ENCODE measurements around the gene SNRK. TPM values are rescaled to one million over a fixed set of nuclear protein-coding genes. Genes with fewer than 3 reads are reported as not detected.

The SNRK gene
- total and polyA plus RNA-seq, 5 donors from 2014 or later: 40.7 to 158 (median 49.5) TPM

DNA sequence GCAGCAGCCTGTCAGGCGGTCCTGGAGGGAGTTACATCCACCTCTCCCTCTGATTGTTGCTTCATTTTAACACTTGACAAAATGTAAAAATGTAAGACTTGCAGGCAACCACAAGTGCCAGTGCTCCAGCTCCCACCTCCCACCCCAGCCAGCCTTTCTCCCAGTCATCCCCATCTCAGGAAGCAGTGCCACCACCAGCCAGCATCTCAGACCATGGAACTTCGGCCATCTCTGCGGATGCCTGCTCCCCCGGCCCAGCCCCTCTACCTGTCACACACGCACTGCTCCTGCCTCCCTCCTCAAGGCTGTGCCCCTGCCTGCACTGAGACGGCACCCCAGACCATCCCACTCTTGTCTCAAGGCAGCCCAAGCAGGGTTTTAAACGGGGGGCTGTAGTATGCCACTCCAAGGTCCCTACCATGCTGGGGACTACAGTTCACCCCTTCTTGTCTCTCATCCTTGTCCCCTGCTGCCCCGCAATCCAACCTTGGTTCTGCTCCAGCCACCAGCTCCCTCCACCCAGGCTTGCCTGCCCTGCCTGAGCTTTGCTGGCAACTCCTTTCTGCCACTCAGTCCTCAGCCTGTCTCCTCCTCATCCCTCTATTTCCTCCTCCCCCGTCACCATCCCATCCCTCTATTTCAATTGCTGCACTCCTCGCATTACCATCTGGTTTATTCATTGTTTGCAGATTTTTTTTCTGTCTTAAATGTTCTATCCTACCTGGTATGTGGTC, 85.8 kb downstream of the SNRK start:
- H3K27me3 ChIP-seq (ENCODE audit: control insufficient read depth, insufficient read depth, low read length): no peaks in the 10 kb centered on the region
- H3K36me3 ChIP-seq (ENCODE audit: control insufficient read depth, insufficient read depth, low read length): no peaks in the 10 kb centered on the region
- H3K27me3 Mint-ChIP-seq: no peaks in the 10 kb centered on the region
- DNase-seq (no peak), ATAC-seq (ENCODE audit: low read depth in 2 of 2) (no peak)
- peaks cover 4% of the 10 kb centered on the region for H3K36me3 Mint-ChIP-seq
- no peaks in the 10 kb centered on the region for H3K9me3 Mint-ChIP-seq
- no peaks in the 10 kb centered on the region for H3K4me1 ChIP-seq (ENCODE audit: control insufficient read depth, insufficient read depth, low read length, poor library complexity, severe bottlenecking)
- H3K9me3 ChIP-seq (ENCODE audit: control insufficient read depth in 2 of 2, low read length in 2 of 2): no peaks in the 10 kb centered on the region
- H3K4me1 Mint-ChIP-seq: no peaks in the 10 kb centered on the region
- no peak overlapping the region for H3K4me3 ChIP-seq (ENCODE audit: low read depth, low read length)
- no peak overlapping the region for H3K27ac ChIP-seq (ENCODE audit: insufficient read depth, low read length, poor library complexity, severe bottlenecking)
- peak overlapping the region in 2 of 3 donors; percentile 53 to 64 for H3K27ac Mint-ChIP-seq
- H3K4me3 Mint-ChIP-seq: no peak overlapping the region

DNA sequence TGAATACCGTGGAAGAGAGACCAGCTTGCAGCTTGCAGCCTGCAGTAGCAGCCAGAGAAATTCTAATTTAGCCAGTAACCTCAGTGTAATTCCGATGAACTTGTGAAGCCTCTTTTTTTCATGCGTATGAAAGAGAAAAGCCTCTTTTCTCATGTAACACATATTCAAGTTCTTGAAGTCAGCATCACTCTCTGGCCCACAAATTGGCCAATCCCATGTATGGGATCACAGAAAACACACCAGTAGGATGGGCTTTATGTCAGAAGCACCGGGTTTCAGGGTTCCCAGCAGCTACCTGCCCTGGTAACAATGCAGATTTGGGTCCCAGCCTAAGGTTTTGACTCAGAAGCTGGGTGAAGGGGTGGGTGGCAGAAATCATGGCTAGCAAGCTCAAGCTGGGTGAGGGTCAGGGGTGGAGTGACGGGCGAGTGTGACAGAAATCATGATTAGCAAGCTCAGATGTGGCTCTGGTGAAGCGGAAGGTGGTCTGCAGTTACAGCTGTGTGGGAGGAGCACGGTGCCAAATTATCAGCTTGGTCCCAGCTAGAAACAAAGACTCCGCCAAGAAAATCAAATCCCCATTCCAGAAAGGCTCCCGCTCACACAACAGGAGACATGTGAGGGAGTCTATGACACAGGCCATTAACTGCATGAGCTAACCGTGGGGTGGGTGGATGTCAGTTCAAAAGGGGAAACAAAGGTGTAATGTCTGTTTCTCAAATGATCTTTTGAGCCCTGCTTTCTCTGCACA, 86.6 kb downstream of the SNRK start:
- Mint-ChIP-seq H3K9me3 (no peaks in the 10 kb centered on the region), H3K4me3 (no peak overlapping the region), H3K27ac (peak overlapping the region in 2 of 3 donors; percentile 53 to 64), H3K36me3 (peaks cover 4% of the 10 kb centered on the region), H3K27me3 (peaks cover 2% of the 10 kb centered on the region), H3K4me1 (peaks cover 0 to 6% (median 3%) of the 10 kb centered on the region in 4 donors)
- Histone ChIP-seq H3K36me3 (ENCODE audit: control insufficient read depth, insufficient read depth, low read length) (no peaks in the 10 kb centered on the region), H3K27me3 (ENCODE audit: control insufficient read depth, insufficient read depth, low read length) (no peaks in the 10 kb centered on the region), H3K27ac (ENCODE audit: insufficient read depth, low read length, poor library complexity, severe bottlenecking) (no peak overlapping the region), H3K9me3 (ENCODE audit: control insufficient read depth in 2 of 2, low read length in 2 of 2) (no peaks in the 10 kb centered on the region), H3K4me3 (ENCODE audit: low read depth, low read length) (no peak overlapping the region), H3K4me1 (ENCODE audit: control insufficient read depth, insufficient read depth, low read length, poor library complexity, severe bottlenecking) (peaks cover 4% of the 10 kb centered on the region)
- ATAC-seq (ENCODE audit: low read depth in 2 of 2) (no peak), DNase-seq (no peak)

DNA sequence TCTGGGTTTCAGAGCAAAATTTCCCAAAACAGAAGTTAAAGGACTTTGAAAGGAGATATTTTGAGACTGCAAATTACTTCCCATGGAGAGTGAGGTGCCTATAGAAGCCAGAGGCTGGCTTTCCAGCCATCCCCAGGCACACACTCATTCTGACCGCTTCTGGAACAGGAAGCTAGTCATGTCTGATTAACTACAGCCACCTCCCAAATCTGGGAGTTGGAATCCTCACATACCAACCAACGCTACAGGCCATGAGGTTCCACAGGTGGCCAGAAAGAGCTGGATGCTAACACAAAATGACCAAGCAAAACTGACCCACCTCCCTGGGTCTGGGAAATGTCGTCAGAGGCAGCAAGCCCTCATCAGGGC, 87.2 kb downstream of the SNRK start:
- Histone ChIP-seq H3K4me1 (ENCODE audit: control insufficient read depth, insufficient read depth, low read length, poor library complexity, severe bottlenecking) (peaks cover 7% of the 10 kb centered on the region), H3K27me3 (ENCODE audit: control insufficient read depth, insufficient read depth, low read length) (no peaks in the 10 kb centered on the region), H3K27ac (ENCODE audit: insufficient read depth, low read length, poor library complexity, severe bottlenecking) (no peak overlapping the region), H3K9me3 (ENCODE audit: control insufficient read depth in 2 of 2, low read length in 2 of 2) (no peaks in the 10 kb centered on the region), H3K4me3 (ENCODE audit: low read depth, low read length) (no peak overlapping the region), H3K36me3 (ENCODE audit: control insufficient read depth, insufficient read depth, low read length) (no peaks in the 10 kb centered on the region)
- peaks cover 4% of the 10 kb centered on the region for H3K27me3 Mint-ChIP-seq
- ATAC-seq (ENCODE audit: low read depth in 2 of 2): no peak
- no peaks in the 10 kb centered on the region for H3K9me3 Mint-ChIP-seq
- peaks cover 0 to 11% (median 6%) of the 10 kb centered on the region in 4 donors for H3K4me1 Mint-ChIP-seq
- DNase-seq: no peak
- H3K4me3 Mint-ChIP-seq: no peak overlapping the region
- no peak overlapping the region for H3K27ac Mint-ChIP-seq
- peaks cover 4% of the 10 kb centered on the region for H3K36me3 Mint-ChIP-seq

DNA sequence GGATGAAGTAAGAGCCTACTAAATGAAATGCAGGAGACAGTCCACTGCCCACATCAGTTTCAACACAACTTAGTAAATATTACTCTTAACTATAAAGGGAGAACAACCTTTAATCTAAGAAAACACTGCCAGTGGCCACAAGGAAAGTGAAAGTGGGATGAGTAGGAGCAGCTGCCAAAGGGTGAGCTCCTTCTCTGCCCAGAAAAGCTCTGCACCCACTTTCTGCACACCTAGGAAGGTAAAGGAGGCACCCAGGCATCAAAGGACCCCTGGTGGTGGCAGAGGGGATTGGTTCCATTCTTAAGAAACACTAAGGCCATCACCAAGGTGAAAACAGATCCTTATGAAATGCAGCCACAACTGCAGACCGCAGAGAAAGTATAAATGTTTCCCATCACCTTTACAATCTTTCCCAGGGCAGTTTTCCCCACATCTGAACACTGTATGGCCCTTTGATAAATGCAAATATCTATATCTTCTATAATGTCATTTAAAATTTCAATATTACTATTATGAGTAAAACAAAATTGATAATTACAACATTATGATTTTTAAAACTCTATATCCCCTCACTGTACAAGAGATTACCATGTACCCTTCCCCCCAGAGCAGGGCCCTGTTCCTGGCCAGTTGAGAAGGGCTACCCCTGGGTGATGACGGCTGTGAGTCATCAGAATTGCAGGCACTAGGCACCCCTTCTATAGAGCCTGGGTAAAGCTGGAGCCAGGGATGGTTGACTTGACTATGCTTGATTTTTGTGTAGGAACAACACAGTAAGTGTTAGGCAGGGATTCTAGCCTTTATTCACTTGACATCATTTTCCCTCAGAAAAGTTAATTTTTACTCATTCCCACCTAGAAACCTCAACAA, 92.0 kb downstream of the SNRK start:
- no peaks in the 10 kb centered on the region for H3K36me3 Mint-ChIP-seq
- H3K9me3 Mint-ChIP-seq: no peaks in the 10 kb centered on the region
- Histone ChIP-seq H3K9me3 (ENCODE audit: control insufficient read depth in 2 of 2, low read length in 2 of 2) (no peaks in the 10 kb centered on the region), H3K27me3 (ENCODE audit: control insufficient read depth, insufficient read depth, low read length) (no peaks in the 10 kb centered on the region), H3K36me3 (ENCODE audit: control insufficient read depth, insufficient read depth, low read length) (no peaks in the 10 kb centered on the region), H3K27ac (ENCODE audit: insufficient read depth, low read length, poor library complexity, severe bottlenecking) (no peak overlapping the region), H3K4me1 (ENCODE audit: control insufficient read depth, insufficient read depth, low read length, poor library complexity, severe bottlenecking) (peaks cover 7% of the 10 kb centered on the region), H3K4me3 (ENCODE audit: low read depth, low read length) (no peak overlapping the region)
- H3K4me3 Mint-ChIP-seq: no peak overlapping the region
- DNase-seq (peak; percentile 46 to 81 (median 72)), ATAC-seq (ENCODE audit: low read depth in 2 of 2) (peak; percentile 81 to 90)
- H3K4me1 Mint-ChIP-seq: peaks cover 0 to 14% (median 6%) of the 10 kb centered on the region in 4 donors
- peaks cover 4% of the 10 kb centered on the region for H3K27me3 Mint-ChIP-seq
- peak overlapping the region in 1 of 3 donors; percentile 57 for H3K27ac Mint-ChIP-seq

DNA sequence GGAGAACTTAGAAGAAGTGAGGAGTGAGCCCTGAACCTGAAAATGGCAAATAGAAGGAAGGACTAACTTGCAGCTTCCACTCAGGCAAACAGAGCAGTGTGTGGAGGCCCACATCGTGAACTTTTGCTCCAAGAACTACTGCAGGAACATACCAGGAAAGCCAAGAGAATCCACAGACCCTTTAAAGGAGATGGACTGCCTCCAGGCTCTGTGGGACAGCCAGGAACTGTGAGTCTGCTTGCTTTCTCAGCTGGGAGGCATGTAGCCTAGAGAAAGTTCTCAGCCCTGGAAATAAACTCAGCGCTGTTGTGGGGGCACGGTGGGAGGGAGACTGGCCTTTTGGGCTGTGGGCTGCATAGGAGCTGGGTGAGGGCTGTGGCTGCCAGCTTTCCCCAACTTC, 93.0 kb downstream of the SNRK start:
- Histone ChIP-seq H3K9me3 (ENCODE audit: control insufficient read depth in 2 of 2, low read length in 2 of 2) (no peaks in the 10 kb centered on the region), H3K27ac (ENCODE audit: insufficient read depth, low read length, poor library complexity, severe bottlenecking) (no peak overlapping the region), H3K36me3 (ENCODE audit: control insufficient read depth, insufficient read depth, low read length) (no peaks in the 10 kb centered on the region), H3K4me1 (ENCODE audit: control insufficient read depth, insufficient read depth, low read length, poor library complexity, severe bottlenecking) (peaks cover 7% of the 10 kb centered on the region), H3K27me3 (ENCODE audit: control insufficient read depth, insufficient read depth, low read length) (no peaks in the 10 kb centered on the region), H3K4me3 (ENCODE audit: low read depth, low read length) (no peak overlapping the region)
- H3K27me3 Mint-ChIP-seq: peaks cover 4% of the 10 kb centered on the region
- H3K9me3 Mint-ChIP-seq: peaks cover 0 to 4% (median 0%) of the 10 kb centered on the region in 7 donors
- no peak overlapping the region for H3K4me3 Mint-ChIP-seq
- no peak for ATAC-seq (ENCODE audit: low read depth in 2 of 2)
- peaks cover 0 to 14% (median 7%) of the 10 kb centered on the region in 4 donors for H3K4me1 Mint-ChIP-seq
- H3K27ac Mint-ChIP-seq: no peak overlapping the region
- DNase-seq: no peak
- H3K36me3 Mint-ChIP-seq: no peaks in the 10 kb centered on the region

DNA sequence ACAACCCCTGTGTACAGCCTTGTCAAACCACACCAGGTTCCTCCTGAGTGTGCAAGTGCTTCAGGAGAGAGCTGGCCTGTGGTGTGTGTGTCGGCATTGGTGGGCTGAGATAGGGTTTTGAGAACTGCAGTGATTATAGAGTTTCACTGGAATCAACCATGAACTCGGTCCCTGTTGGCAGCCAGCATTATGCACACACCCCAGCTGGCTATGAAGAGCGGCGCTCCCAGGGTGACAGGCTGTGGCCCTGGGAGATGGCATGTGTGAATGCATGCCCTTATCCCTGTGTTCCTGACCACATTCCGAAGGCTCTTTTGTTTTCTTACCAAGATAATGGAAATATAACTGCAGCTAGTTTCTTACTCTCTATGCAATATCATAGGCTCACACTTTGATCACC, 101.8 kb downstream of the SNRK start:
- no peaks in the 10 kb centered on the region for H3K9me3 ChIP-seq (ENCODE audit: control insufficient read depth in 2 of 2, low read length in 2 of 2)
- H3K27ac ChIP-seq (ENCODE audit: insufficient read depth, low read length, poor library complexity, severe bottlenecking): no peak overlapping the region
- DNase-seq (no peak), ATAC-seq (ENCODE audit: low read depth in 2 of 2) (no peak)
- Mint-ChIP-seq H3K27me3 (no peaks in the 10 kb centered on the region), H3K4me1 (peaks cover 25 to 65% (median 49%) of the 10 kb centered on the region in 4 donors), H3K4me3 (peak overlapping the region in 3 of 4 donors; percentile 21 to 63 (median 30)), H3K9me3 (peaks cover 0 to 4% (median 1%) of the 10 kb centered on the region in 7 donors), H3K27ac (peak overlapping the region in 2 of 3 donors; percentile 93 to 95), H3K36me3 (no peaks in the 10 kb centered on the region)
- peaks cover 31% of the 10 kb centered on the region for H3K4me1 ChIP-seq (ENCODE audit: control insufficient read depth, insufficient read depth, low read length, poor library complexity, severe bottlenecking)
- H3K27me3 ChIP-seq (ENCODE audit: control insufficient read depth, insufficient read depth, low read length): no peaks in the 10 kb centered on the region
- H3K36me3 ChIP-seq (ENCODE audit: control insufficient read depth, insufficient read depth, low read length): no peaks in the 10 kb centered on the region
- H3K4me3 ChIP-seq (ENCODE audit: low read depth, low read length): no peak overlapping the region

DNA sequence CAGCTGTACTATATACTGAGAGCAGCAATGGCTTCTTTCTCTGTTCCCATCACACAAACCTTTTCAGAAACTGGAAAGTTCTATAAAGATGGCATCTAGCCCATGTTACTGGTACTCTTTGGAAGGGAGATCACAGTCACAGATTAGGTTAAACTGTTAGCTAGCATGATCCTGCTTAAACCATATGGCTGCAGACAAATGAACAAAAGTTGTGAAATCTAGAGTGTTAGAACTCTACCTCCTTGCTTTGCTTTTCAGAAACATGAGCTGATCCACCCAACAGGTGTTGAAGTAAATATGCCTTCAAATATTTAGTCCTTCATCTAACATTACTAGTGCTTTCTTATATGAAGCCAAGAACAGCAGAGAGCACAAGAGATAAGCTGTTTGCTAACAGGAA, 102.6 kb downstream of the SNRK start:
- peak overlapping the region; percentile 67 for H3K4me3 ChIP-seq (ENCODE audit: low read depth, low read length)
- H3K9me3 ChIP-seq (ENCODE audit: control insufficient read depth in 2 of 2, low read length in 2 of 2): no peaks in the 10 kb centered on the region
- peak overlapping the region; percentile 64 for H3K27ac ChIP-seq (ENCODE audit: insufficient read depth, low read length, poor library complexity, severe bottlenecking)
- ATAC-seq (ENCODE audit: low read depth in 2 of 2) (no peak), DNase-seq (peak in 2 of 3 donors; percentile 7 to 18)
- Mint-ChIP-seq H3K4me1 (peaks cover 28 to 65% (median 49%) of the 10 kb centered on the region in 4 donors), H3K9me3 (peaks cover 0 to 3% (median 0%) of the 10 kb centered on the region in 7 donors), H3K36me3 (no peaks in the 10 kb centered on the region), H3K4me3 (peak overlapping the region; percentile 38 to 83 (median 68)), H3K27me3 (no peaks in the 10 kb centered on the region), H3K27ac (peak overlapping the region; percentile 93 to 98 (median 95))
- H3K27me3 ChIP-seq (ENCODE audit: control insufficient read depth, insufficient read depth, low read length): no peaks in the 10 kb centered on the region
- H3K4me1 ChIP-seq (ENCODE audit: control insufficient read depth, insufficient read depth, low read length, poor library complexity, severe bottlenecking): peaks cover 31% of the 10 kb centered on the region
- H3K36me3 ChIP-seq (ENCODE audit: control insufficient read depth, insufficient read depth, low read length): no peaks in the 10 kb centered on the region
